Liver (tissue), 9 donors: ENCODE results near the gene TSPAN17. TPM values are rescaled to one million over a fixed set of nuclear protein-coding genes. Genes with fewer than 3 reads are reported as not detected.

Experiments used
- DNase-seq: peaks from one replicate; pipeline ENCODE4 v3.0.0-alpha.2; 2017; ENCODE audit warnings: low spot score
- H3K27ac ChIP-seq, 2 donors: one replicate each; pipeline ENCODE4 v1.7.0; 2013; ENCODE audit warnings: inconsistent platforms in 2 of 2, low read length in 2 of 2, control low read depth in 1 of 2, low read depth in 1 of 2, mild to moderate bottlenecking in 1 of 2
- H3K27me3 ChIP-seq, 4 donors: one replicate each; pipeline versions ENCODE4 v1.6.1 to v1.7.0; 2013; ENCODE audit warnings: low read length in 3 of 4, inconsistent platforms in 1 of 4, mild to moderate bottlenecking in 1 of 4, moderate library complexity in 1 of 4; ENCODE audit not compliant: control insufficient read depth in 4 of 4, insufficient read depth in 4 of 4
- H3K36me3 ChIP-seq, 4 donors: one replicate each; pipeline versions ENCODE4 v1.6.1 to v1.7.0; 2013; ENCODE audit warnings: low read length in 3 of 4, mild to moderate bottlenecking in 3 of 4, low read depth in 1 of 4, moderate library complexity in 1 of 4; ENCODE audit not compliant: control insufficient read depth in 4 of 4, insufficient read depth in 3 of 4
- H3K4me1 ChIP-seq, 4 donors: one replicate each; pipeline versions ENCODE4 v1.6.1 to v1.7.0; 2013; ENCODE audit warnings: low read length in 3 of 4, mild to moderate bottlenecking in 3 of 4, moderate library complexity in 1 of 4; ENCODE audit not compliant: control insufficient read depth in 4 of 4, insufficient read depth in 4 of 4
- H3K4me3 ChIP-seq, 3 donors: one replicate each; pipeline versions ENCODE4 v1.6.1 to v1.7.0; 2013; ENCODE audit warnings: low read length in 3 of 3, control low read depth in 1 of 3, low read depth in 1 of 3, mild to moderate bottlenecking in 1 of 3
- H3K9ac ChIP-seq, 2 donors: one replicate each; pipeline ENCODE4 v1.7.0; 2013; ENCODE audit warnings: low read length in 2 of 2, mild to moderate bottlenecking in 2 of 2, moderate library complexity in 2 of 2, control low read depth in 1 of 2, low read depth in 1 of 2
- H3K9me3 ChIP-seq, 4 donors: one replicate each; pipeline versions ENCODE4 v1.6.1 to v1.7.0; 2013; ENCODE audit warnings: low read length in 3 of 4; ENCODE audit not compliant: control insufficient read depth in 4 of 4
- EGR1 ChIP-seq, 2 donors: IDR thresholded peaks; 2 replicates each; pipeline ENCODE4 v1.6.1; 2016 to 2018; ENCODE audit warnings: antibody characterized with exemption in 2 of 2, low read depth in 2 of 2
- FOXA1 ChIP-seq: IDR thresholded peaks from 2 replicates; pipeline ENCODE4 v1.6.1; 2016; ENCODE audit warnings: antibody characterized with exemption
- FOXA2 ChIP-seq: IDR thresholded peaks from 2 replicates; pipeline ENCODE4 v1.6.1; 2016; ENCODE audit warnings: antibody characterized with exemption
- GABPA ChIP-seq, 2 donors: IDR thresholded peaks in 1 of 2; conservative IDR thresholded peaks in 1 of 2; 2 replicates each; pipeline ENCODE4 v1.6.1; 2016; ENCODE audit warnings: antibody characterized with exemption in 2 of 2, mild to moderate bottlenecking in 1 of 2, moderate library complexity in 1 of 2
- HNF4A ChIP-seq, 2 donors: conservative IDR thresholded peaks; 2 replicates each; pipeline ENCODE4 v1.6.1; 2016; ENCODE audit warnings: antibody characterized with exemption in 2 of 2, mild to moderate bottlenecking in 2 of 2
- HNF4G ChIP-seq: IDR thresholded peaks from 2 replicates; pipeline ENCODE4 v1.6.1; 2016; ENCODE audit warnings: antibody characterized with exemption
- JUND ChIP-seq, 2 donors: IDR thresholded peaks; 2 replicates each; pipeline ENCODE4 v1.6.1; 2016; ENCODE audit warnings: antibody characterized with exemption in 2 of 2
- NR2F2 ChIP-seq: IDR thresholded peaks from 2 replicates; pipeline ENCODE4 v1.6.1; 2016; ENCODE audit warnings: antibody characterized with exemption
- RAD21 ChIP-seq, 2 donors: IDR thresholded peaks; 2 replicates each; pipeline ENCODE4 v1.6.1; 2016; ENCODE audit warnings: antibody characterized with exemption in 2 of 2, mild to moderate bottlenecking in 2 of 2
- RXRA ChIP-seq, 2 donors: IDR thresholded peaks; 2 replicates each; pipeline ENCODE4 v1.6.1; 2017 to 2018; ENCODE audit warnings: antibody characterized with exemption in 2 of 2, mild to moderate bottlenecking in 1 of 2
- SP1 ChIP-seq: IDR thresholded peaks from 2 replicates; pipeline ENCODE4 v1.6.1; 2018; ENCODE audit warnings: antibody characterized with exemption, mild to moderate bottlenecking
- TAF1 ChIP-seq: conservative IDR thresholded peaks from 2 replicates; pipeline ENCODE4 v1.6.1; 2016; ENCODE audit warnings: antibody characterized with exemption, mild to moderate bottlenecking
- YY1 ChIP-seq: IDR thresholded peaks from 2 replicates; pipeline ENCODE4 v1.6.1; 2016; ENCODE audit warnings: antibody characterized with exemption, mild to moderate bottlenecking
- WGBS: extraction: QIAGEN DNeasy Blood & Tissue Kit; methylation state at CpG from one replicate; pipeline ENCODE4 v1.1.7; 2013; 5-methylcytosine and 5-hydroxymethylcytosine counted together
- polyA plus RNA-seq, 2 donors: library from polyadenylated mRNA; stranded (reverse) in 1 of 2; unstranded in 1 of 2; fragments of 200-250 nt in 1 of 2; fragments of >200 nt in 1 of 2; fragmentation: Nextera tagmentation in 1 of 2; extraction: Ambion mirVana in 1 of 2; gene quantifications; one replicate each; pipeline versions ENCODE4 v1.2.1 to v1.2.3, GENCODE V29; 2013 to 2015
- total RNA-seq, 2 donors: library from RNA; depleted of rRNA; stranded (reverse); fragments of >200 nt; gene quantifications; one replicate each; pipeline ENCODE4 v1.2.3, GENCODE V29; 2014
- TF ChIP-seq, protein P1 (sequence below): IDR thresholded peaks from 2 replicates; pipeline ENCODE4 v1.6.1; 2016; ENCODE audit warnings: antibody characterized with exemption, mild to moderate bottlenecking
- TF ChIP-seq, protein P2 (sequence below): IDR thresholded peaks from 2 replicates; pipeline ENCODE4 v1.6.1; 2016; ENCODE audit warnings: antibody characterized with exemption
- TF ChIP-seq, protein P3 (sequence below): IDR thresholded peaks from 2 replicates; pipeline ENCODE4 v1.6.1; 2016; ENCODE audit warnings: antibody characterized with exemption
- TF ChIP-seq, protein P4 (sequence below): IDR thresholded peaks from 2 replicates; pipeline ENCODE4 v1.6.1; 2016; ENCODE audit warnings: antibody characterized with exemption
- TF ChIP-seq, protein P5 (sequence below): fragments of 150-350 bp; IDR thresholded peaks from 2 replicates; pipeline ENCODE4 v1.5.1; 2017; ENCODE audit warnings: improper control_type of control experiment, low read depth, low read length; ENCODE audit not compliant: missing input control
- donor health status: healthy.
- donor health status: healthy.
- donor health status: healthy.
- donor health status: healthy.
- donor health status: healthy.

Gene TSPAN17
- total and polyA plus RNA-seq, 4 donors: 5.7 to 43.4 (median 16.2) TPM

DNA sequence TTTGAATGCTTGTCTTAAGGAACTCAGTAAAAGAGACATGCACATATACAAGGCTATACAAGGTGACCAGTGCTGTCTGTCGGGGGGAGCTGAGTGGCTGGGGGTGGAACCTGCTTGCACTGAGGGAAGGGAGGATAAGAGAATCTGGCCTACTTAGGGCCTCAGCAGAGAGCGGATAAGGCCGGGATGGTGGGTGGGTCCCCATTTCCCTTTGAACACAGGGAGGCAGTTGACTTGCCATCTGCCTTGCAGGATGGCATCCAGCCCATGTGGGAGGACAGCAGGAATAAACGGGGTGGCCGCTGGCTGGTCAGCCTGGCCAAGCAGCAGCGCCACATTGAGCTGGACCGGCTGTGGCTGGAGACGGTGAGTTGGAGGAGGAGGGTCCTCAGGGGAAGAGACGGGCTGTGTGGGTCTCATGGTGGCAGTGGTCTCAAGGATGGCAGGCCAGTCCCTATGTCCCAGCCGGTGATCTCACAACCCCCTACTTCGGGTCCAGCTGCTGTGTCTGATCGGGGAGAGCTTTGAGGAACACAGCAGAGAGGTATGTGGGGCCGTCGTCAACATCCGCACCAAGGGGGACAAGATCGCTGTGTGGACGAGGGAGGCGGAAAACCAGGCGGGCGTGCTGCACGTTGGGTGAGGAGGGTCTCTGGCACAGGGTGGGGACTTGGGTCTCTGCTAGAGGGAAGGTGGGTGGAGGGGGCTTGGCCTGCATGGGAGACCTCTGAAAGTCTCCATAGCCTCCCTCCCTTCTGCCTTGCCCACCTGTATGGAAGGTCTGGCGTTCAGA lies 2.2 kb upstream of the TSPAN17 start:
- 95% methylated on average over 22 of the region's 22 CpGs for WGBS
- H3K4me3 ChIP-seq: no peak overlapping the region
- TF ChIP-seq, protein P1, sequence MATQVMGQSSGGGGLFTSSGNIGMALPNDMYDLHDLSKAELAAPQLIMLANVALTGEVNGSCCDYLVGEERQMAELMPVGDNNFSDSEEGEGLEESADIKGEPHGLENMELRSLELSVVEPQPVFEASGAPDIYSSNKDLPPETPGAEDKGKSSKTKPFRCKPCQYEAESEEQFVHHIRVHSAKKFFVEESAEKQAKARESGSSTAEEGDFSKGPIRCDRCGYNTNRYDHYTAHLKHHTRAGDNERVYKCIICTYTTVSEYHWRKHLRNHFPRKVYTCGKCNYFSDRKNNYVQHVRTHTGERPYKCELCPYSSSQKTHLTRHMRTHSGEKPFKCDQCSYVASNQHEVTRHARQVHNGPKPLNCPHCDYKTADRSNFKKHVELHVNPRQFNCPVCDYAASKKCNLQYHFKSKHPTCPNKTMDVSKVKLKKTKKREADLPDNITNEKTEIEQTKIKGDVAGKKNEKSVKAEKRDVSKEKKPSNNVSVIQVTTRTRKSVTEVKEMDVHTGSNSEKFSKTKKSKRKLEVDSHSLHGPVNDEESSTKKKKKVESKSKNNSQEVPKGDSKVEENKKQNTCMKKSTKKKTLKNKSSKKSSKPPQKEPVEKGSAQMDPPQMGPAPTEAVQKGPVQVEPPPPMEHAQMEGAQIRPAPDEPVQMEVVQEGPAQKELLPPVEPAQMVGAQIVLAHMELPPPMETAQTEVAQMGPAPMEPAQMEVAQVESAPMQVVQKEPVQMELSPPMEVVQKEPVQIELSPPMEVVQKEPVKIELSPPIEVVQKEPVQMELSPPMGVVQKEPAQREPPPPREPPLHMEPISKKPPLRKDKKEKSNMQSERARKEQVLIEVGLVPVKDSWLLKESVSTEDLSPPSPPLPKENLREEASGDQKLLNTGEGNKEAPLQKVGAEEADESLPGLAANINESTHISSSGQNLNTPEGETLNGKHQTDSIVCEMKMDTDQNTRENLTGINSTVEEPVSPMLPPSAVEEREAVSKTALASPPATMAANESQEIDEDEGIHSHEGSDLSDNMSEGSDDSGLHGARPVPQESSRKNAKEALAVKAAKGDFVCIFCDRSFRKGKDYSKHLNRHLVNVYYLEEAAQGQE: no peak
- no peak for TF ChIP-seq HNF4G
- TF ChIP-seq, protein P2, sequence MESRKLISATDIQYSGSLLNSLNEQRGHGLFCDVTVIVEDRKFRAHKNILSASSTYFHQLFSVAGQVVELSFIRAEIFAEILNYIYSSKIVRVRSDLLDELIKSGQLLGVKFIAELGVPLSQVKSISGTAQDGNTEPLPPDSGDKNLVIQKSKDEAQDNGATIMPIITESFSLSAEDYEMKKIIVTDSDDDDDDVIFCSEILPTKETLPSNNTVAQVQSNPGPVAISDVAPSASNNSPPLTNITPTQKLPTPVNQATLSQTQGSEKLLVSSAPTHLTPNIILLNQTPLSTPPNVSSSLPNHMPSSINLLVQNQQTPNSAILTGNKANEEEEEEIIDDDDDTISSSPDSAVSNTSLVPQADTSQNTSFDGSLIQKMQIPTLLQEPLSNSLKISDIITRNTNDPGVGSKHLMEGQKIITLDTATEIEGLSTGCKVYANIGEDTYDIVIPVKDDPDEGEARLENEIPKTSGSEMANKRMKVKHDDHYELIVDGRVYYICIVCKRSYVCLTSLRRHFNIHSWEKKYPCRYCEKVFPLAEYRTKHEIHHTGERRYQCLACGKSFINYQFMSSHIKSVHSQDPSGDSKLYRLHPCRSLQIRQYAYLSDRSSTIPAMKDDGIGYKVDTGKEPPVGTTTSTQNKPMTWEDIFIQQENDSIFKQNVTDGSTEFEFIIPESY: no peak
- no peak for TF ChIP-seq RAD21 (IDR thresholded peaks at IDR 0.05)
- no peak for TF ChIP-seq SP1
- no peak for TF ChIP-seq HNF4A (conservative IDR thresholded peaks at IDR 0.05)
- no peak for TF ChIP-seq TAF1
- no peak for TF ChIP-seq RXRA (IDR thresholded peaks at IDR 0.05)
- TF ChIP-seq GABPA (IDR thresholded peaks at IDR 0.05 in 1 of 2, conservative IDR thresholded peaks at IDR 0.05 in 1 of 2): no peak
- no peak for TF ChIP-seq FOXA1
- TF ChIP-seq FOXA2: no peak
- TF ChIP-seq, protein P3, sequence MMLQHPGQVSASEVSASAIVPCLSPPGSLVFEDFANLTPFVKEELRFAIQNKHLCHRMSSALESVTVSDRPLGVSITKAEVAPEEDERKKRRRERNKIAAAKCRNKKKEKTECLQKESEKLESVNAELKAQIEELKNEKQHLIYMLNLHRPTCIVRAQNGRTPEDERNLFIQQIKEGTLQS: no peak
- TF ChIP-seq EGR1 (IDR thresholded peaks at IDR 0.05; ENCODE audit: low read depth in 2 of 2): no peak
- no peak for TF ChIP-seq NR2F2
- no peak for TF ChIP-seq YY1
- TF ChIP-seq, protein P4, sequence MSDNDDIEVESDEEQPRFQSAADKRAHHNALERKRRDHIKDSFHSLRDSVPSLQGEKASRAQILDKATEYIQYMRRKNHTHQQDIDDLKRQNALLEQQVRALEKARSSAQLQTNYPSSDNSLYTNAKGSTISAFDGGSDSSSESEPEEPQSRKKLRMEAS: no peak
- no peak for TF ChIP-seq JUND (IDR thresholded peaks at IDR 0.05)
- TF ChIP-seq, protein P5, sequence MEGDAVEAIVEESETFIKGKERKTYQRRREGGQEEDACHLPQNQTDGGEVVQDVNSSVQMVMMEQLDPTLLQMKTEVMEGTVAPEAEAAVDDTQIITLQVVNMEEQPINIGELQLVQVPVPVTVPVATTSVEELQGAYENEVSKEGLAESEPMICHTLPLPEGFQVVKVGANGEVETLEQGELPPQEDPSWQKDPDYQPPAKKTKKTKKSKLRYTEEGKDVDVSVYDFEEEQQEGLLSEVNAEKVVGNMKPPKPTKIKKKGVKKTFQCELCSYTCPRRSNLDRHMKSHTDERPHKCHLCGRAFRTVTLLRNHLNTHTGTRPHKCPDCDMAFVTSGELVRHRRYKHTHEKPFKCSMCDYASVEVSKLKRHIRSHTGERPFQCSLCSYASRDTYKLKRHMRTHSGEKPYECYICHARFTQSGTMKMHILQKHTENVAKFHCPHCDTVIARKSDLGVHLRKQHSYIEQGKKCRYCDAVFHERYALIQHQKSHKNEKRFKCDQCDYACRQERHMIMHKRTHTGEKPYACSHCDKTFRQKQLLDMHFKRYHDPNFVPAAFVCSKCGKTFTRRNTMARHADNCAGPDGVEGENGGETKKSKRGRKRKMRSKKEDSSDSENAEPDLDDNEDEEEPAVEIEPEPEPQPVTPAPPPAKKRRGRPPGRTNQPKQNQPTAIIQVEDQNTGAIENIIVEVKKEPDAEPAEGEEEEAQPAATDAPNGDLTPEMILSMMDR: no peak
- H3K36me3 ChIP-seq: no peaks in the 10 kb centered on the region
- no peaks in the 10 kb centered on the region for H3K27me3 ChIP-seq
- no peak overlapping the region for H3K9ac ChIP-seq
- no peak overlapping the region for H3K27ac ChIP-seq
- H3K4me1 ChIP-seq: peaks cover 5 to 18% (median 14%) of the 10 kb centered on the region in 4 donors
- DNase-seq: peak; percentile 57
- H3K9me3 ChIP-seq: no peaks in the 10 kb centered on the region
